M059J (cell line): ENCODE data around the gene TUBB8. TPM values are rescaled to one million over a fixed set of nuclear protein-coding genes. Genes with fewer than 3 reads are reported as not detected.
"Not testable (repeated sequence)": the region's sequence is repeated elsewhere in the genome, so short reads cannot be mapped to it uniquely, and the experiment has no call there.

ENCODE experiments used
- DNase-seq: peaks from one replicate; pipeline ENCODE4 v3.0.0-alpha.2; 2012; ENCODE audit warnings: low read depth
- total RNA-seq: library from RNA; depleted of rRNA; stranded (reverse); fragments of >200 nt; shearing (Covaris generic); gene quantifications from 2 replicates; pipeline ENCODE4 v1.2.3, GENCODE V29; 2014; rRNA removed

The TUBB8 gene
- total RNA-seq, 1 experiment from 2014 or later = 0.22 TPM

- DNase-seq = not testable (repeated sequence)
Observed at GRCh38 chr10:47864-48263, 1.2 kb downstream of the TUBB8 start.

- DNase-seq = not testable (repeated sequence)
Observed at GRCh38 chr10:13315-13635, 35.8 kb downstream of the TUBB8 start.

GRCh38 chr10:12444-13314 lies 36.4 kb downstream of the TUBB8 start:
- DNase-seq = not testable (repeated sequence)

GRCh38 chr10:11260-11659 lies 37.8 kb downstream of the TUBB8 start:
- not testable (repeated sequence) for DNase-seq

- DNase-seq = not testable (repeated sequence)
Observed at GRCh38 chr10:10261-10971, 38.7 kb downstream of the TUBB8 start.

Other genes with a start within 250 kb of the TUBB8 start
- 14.7 and 20.3 TPM in 2 replicates for gene ZMYND11, start 86.2 kb upstream of the TUBB8 start, total RNA-seq